ENCODE results near the gene SLC12A4.
A peak's percentile ranks its signal among the peaks of the same experiment; 100 is the strongest.
"Not testable (repeated sequence)": the region's sequence is repeated elsewhere in the genome, so short reads cannot be mapped to it uniquely, and the experiment has no call there.

The SLC12A4 gene

DNA sequence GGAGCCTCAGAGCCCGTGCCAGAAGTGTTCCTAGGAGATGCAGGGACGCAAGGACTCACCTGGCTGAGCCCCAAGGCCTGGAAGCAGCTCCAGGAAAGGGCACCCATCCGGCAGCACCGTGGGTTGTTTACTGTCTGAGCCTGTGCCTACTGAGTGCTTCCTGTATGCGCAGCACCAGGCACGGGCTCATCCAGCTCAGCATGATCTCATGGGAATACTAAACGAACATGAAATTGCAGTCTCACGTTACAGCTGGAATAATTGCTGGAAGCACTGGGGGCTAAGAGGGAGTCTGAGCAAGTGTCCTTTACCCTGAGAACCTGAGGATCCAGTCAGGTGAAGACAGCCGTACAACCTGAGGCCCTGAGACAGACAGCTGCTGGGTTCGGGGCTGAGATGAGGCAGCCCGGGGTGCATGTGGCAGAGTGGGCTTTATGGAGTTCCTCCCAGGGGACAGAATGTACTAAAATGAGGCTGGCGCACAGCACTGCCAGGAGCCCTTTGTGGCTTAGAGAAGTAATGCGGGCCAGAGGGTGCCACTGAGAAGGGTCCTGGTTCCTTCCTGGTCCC, 42.2 kb downstream of the SLC12A4 start:
- DNase-seq (ENCODE audit: low spot score) = no peak

GRCh38 chr16:67924140-67924906, 44.1 kb downstream of the SLC12A4 start:
- no peak for DNase-seq (ENCODE audit: low spot score)

- peak; percentile 71 for DNase-seq (ENCODE audit: low spot score)
Observed at GRCh38 chr16:67923414-67924116, 44.9 kb downstream of the SLC12A4 start.

DNA sequence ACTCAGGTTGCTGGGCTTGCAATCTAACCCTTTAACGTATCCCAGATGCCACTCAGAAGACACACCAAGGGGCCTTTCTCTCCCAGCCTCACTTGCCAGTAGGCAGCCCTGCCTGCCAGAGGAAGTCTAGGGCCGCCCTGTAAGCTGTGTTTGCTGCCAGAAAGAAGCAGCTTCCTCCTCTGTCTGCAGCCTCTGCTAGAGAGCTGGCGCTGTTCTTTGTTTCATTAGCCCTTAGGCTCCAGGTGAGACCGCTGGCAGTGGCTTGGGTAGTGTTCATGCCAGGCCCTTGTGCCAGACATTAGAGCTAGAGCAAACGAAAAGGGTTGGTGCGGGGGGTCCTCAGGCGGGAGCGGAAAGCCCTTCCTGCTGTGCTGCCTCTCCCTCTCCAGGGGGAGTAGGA, 45.7 kb downstream of the SLC12A4 start:
- no peak for DNase-seq (ENCODE audit: low spot score)

- DNase-seq (ENCODE audit: low spot score) = peak; percentile 64
Observed at GRCh38 chr16:67922221-67922620, 46.2 kb downstream of the SLC12A4 start.

GRCh38 chr16:67919622-67920221, 48.7 kb downstream of the SLC12A4 start:
- no peak for DNase-seq (ENCODE audit: low spot score)

DNA sequence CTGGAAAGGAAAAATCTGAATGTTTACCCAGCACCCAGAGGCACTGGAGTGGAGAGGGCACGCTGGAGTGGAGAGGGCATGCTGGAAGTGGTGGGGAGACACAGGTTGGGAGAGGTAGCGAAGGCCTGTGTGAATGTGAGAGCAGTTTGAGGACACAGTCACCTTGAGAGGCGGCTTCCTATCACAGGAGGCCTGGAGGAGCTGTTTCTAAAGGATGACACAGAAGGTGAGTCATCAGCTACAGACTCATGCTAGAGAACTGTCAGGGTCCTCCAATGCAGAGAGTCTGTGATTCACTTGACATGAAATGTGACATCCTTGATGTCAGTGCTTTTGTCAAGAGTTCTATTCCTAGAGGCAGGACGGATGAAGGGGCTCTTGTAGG, 50.6 kb downstream of the SLC12A4 start:
- DNase-seq (ENCODE audit: low spot score) = peak; percentile 86

GRCh38 chr16:67917140-67917851, 51.1 kb downstream of the SLC12A4 start:
- DNase-seq (ENCODE audit: low spot score) = peak; percentile 58

- DNase-seq (ENCODE audit: low spot score) = no peak
Observed at GRCh38 chr16:67915831-67916723, 52.4 kb downstream of the SLC12A4 start.

DNA sequence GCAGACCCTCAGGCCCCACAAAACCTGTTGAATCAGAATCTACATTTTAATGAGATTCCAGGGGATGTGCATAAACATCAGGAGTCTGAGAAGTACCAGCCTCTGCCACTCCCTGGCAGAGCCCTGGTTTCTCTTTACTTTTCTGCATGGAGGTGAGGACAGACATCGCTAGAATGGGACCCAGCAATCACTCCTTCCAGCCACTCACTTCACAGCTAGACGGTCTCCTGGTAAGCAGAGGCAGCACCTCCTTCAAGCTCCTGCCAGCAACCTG, 53.0 kb downstream of the SLC12A4 start:
- DNase-seq (ENCODE audit: low spot score) = not testable (repeated sequence)

GRCh38 chr16:67914758-67915495, 53.5 kb downstream of the SLC12A4 start:
- no peak for DNase-seq (ENCODE audit: low spot score)

DNA sequence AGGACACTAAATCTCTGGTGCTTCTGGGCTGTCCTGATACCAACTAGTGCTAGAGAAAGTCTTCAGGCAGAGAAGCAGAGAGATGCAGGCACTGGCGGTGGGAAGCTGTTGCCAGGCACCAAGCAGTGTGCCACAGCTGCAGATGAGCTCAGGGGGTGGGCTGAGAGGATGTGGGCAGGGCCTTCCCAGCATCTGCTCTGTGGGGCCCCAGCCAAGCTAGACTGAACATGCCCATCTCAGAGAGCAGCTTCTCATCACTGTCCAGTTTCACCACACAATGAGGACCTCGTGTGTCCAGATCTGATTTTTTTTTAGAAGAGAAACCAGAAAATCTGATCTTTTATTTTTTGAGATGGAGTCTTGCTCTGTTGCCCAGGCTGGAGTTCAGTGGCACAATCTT, 58.3 kb downstream of the SLC12A4 start:
- DNase-seq (ENCODE audit: low spot score) = peak; percentile 94

DNA sequence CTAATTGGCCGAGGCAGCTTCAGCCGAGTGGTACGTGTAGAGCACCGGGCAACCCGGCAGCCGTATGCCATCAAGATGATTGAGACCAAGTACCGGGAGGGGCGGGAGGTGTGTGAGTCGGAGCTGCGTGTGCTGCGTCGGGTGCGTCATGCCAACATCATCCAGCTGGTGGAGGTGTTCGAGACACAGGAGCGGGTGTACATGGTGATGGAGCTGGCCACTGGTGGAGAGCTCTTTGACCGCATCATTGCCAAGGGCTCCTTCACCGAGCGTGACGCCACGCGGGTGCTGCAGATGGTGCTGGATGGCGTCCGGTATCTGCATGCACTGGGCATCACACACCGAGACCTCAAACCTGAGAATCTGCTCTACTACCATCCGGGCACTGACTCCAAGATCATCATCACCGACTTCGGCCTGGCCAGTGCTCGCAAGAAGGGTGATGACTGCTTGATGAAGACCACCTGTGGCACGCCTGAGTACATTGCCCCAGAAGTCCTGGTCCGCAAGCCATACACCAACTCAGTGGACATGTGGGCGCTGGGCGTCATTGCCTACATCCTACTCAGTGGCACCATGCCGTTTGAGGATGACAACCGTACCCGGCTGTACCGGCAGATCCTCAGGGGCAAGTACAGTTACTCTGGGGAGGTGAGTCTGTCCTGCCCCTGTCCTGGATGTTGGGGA, 59.2 kb downstream of the SLC12A4 start:
- DNase-seq (ENCODE audit: low spot score) = no peak

DNA sequence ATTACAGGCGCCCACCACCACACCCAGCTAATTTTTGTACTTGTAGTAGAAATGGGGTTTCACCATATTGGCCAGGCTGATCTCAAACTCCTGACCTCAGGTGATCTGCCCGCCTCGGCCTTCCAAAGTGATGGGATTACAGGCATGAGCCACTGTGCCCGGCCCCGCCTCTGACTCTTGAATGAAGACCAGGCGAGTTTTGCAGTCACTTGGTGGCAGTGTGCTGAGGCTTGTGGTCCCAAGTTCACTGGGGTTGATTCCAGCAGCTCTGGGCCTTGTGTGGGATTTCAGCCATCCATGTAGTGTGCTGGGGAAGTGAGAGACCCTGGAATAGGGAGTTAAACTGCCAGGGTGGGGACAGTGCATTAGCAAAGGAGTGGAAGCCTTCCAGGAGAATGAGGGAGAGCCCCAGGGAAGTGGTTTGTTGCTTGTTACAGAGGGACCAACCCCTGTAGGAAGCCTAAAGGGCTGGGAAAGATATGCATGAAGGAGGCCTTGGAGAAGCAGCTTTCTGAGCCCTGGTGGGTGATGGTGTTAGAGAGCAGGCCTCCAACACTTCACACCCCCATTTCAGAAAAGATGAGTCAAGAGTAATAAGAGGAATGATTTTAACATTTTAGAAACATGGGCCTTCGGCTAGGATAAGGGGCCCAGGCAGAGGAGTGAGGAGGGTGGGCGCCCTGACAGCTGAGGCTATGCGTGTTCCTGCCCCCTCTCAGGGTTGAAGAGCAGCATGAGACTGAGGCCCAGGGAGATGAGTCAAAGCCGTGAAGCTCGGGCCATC, 60.8 kb downstream of the SLC12A4 start:
- DNase-seq (ENCODE audit: low spot score) = no peak

- no peak for DNase-seq (ENCODE audit: low spot score)
Observed at GRCh38 chr16:67902831-67903230, 65.6 kb downstream of the SLC12A4 start.

DNA sequence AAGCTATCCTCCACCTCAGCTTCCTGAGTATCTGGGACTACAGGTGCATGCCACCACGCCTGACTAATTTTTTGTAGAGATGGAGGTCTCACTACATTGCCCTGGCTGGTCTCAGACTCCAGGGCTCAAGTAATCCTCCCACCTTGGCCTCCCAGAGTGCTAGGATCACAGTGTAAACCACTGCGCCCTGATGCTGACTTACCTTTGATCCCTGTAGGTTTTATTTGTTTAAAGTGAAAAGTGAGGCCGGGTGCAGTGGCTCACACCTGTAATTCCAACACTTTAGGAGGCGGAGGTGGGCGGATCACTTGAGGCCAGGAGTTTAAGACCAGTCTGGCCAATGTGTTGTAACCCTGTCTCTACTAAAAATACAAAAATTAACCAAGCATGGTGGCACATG, 66.7 kb downstream of the SLC12A4 start:
- no peak for DNase-seq (ENCODE audit: low spot score)

GRCh38 chr16:67897231-67897630, 71.2 kb downstream of the SLC12A4 start:
- no peak for DNase-seq (ENCODE audit: low spot score)

- no peak for DNase-seq (ENCODE audit: low spot score)
Observed at GRCh38 chr16:67893743-67894399, 74.6 kb downstream of the SLC12A4 start.

All from putamen (tissue), 1 donor.